GM23338 (cell line): ENCODE results near the gene AHCYL1. TPM values are rescaled to one million over a fixed set of nuclear protein-coding genes. Genes with fewer than 3 reads are reported as not detected.

Experiments
- ATAC-seq: fragments of 200-7000 bp; cut with Tn5 transposase; 3 replicates; pipeline ENCODE4 v1.9.1; 2020
- DNase-seq: peaks from one replicate; pipeline ENCODE4 v3.0.0-alpha.2; 2015; ENCODE audit warnings: low spot score
- H2AFZ ChIP-seq: fragments of 200-600 bp; sonication (generic); 2 replicates; pipeline ENCODE4 v1.8.0; 2016; ENCODE audit warnings: antibody characterized with exemption, mild to moderate bottlenecking, moderate library complexity
- H3F3A ChIP-seq: fragments of 200-600 bp; sonication (generic); replicated peaks from 2 replicates; pipeline ENCODE4 v1.8.0; 2017; ENCODE audit warnings: antibody characterized with exemption, mixed run types, low read depth
- H3K27ac ChIP-seq: fragments of 200-600 bp; sonication (generic); 2 replicates; pipeline ENCODE4 v1.6.1; 2016; ENCODE audit warnings: low read depth
- H3K27me3 ChIP-seq: fragments of 200-600 bp; sonication (generic); 2 replicates; pipeline ENCODE4 v1.8.0; 2016; ENCODE audit warnings: mild to moderate bottlenecking, mixed run types, moderate library complexity; ENCODE audit not compliant: insufficient read depth
- H3K36me3 ChIP-seq: fragments of 200-600 bp; sonication (generic); 2 replicates; pipeline ENCODE4 v1.8.0; 2016; ENCODE audit warnings: mild to moderate bottlenecking; ENCODE audit not compliant: insufficient read depth
- H3K4me1 ChIP-seq: fragments of 200-600 bp; sonication (generic); 2 replicates; pipeline ENCODE4 v1.8.0; 2016; ENCODE audit warnings: mild to moderate bottlenecking, moderate library complexity; ENCODE audit not compliant: insufficient read depth
- H3K4me2 ChIP-seq: fragments of 200-600 bp; sonication (generic); 2 replicates; pipeline ENCODE4 v1.7.1; 2017; ENCODE audit warnings: mixed run types
- H3K4me3 ChIP-seq: fragments of 200-600 bp; sonication (generic); 2 replicates; pipeline ENCODE4 v1.6.1; 2016; ENCODE audit warnings: mixed run types
- H3K79me2 ChIP-seq: fragments of 200-600 bp; sonication (generic); replicated peaks from 2 replicates; pipeline ENCODE4 v1.8.0; 2017; ENCODE audit warnings: mild to moderate bottlenecking; ENCODE audit not compliant: insufficient read depth
- H3K9me2 ChIP-seq: fragments of 200-600 bp; sonication (generic); 2 replicates; pipeline ENCODE4 v1.8.0; 2017; ENCODE audit not compliant: insufficient read depth
- H4K20me1 ChIP-seq: fragments of 200-600 bp; sonication (generic); replicated peaks from 2 replicates; pipeline ENCODE4 v1.8.0; 2017; ENCODE audit warnings: mild to moderate bottlenecking; ENCODE audit not compliant: insufficient read depth
- H3K27ac Mint-ChIP-seq: 2 replicates; pipeline ENCODE4 v1.8.0; 2020; ENCODE audit warnings: inconsistent platforms, mild to moderate bottlenecking, moderate library complexity, mixed read lengths
- H3K27me3 Mint-ChIP-seq: 3 replicates; pipeline ENCODE4 v1.8.0; 2022; ENCODE audit warnings: low read depth, mild to moderate bottlenecking, moderate library complexity, mixed read lengths, inconsistent platforms; ENCODE audit not compliant: insufficient read depth, poor library complexity
- H3K36me3 Mint-ChIP-seq: 3 replicates; pipeline ENCODE4 v1.8.0; 2021; ENCODE audit warnings: low read depth, mild to moderate bottlenecking, inconsistent platforms, moderate library complexity, mixed read lengths
- H3K4me1 Mint-ChIP-seq: 3 replicates; pipeline ENCODE4 v1.8.0; 2020; ENCODE audit warnings: mild to moderate bottlenecking, inconsistent platforms, mixed read lengths
- H3K4me3 Mint-ChIP-seq: 3 replicates; pipeline ENCODE4 v1.8.0; 2021; ENCODE audit warnings: moderate library complexity, mild to moderate bottlenecking, inconsistent platforms, mixed read lengths
- H3K9me3 Mint-ChIP-seq: 3 replicates; pipeline ENCODE4 v1.8.0; 2020; ENCODE audit warnings: moderate library complexity, mild to moderate bottlenecking, inconsistent platforms, mixed read lengths
- CREB1 ChIP-seq: fragments of 250-450 bp; sonication (Bioruptor Pico); IDR thresholded peaks from 2 replicates; pipeline ENCODE4 v1.5.0; 2020; ENCODE audit warnings: low read depth, mild to moderate bottlenecking, moderate library complexity
- ETS1 ChIP-seq: IDR thresholded peaks from 2 replicates; pipeline ENCODE4 v1.6.1; 2016; ENCODE audit warnings: antibody characterized with exemption
- EZH2 ChIP-seq: fragments of 200-600 bp; sonication (generic); IDR thresholded peaks from one replicate; pipeline ENCODE4 v1.8.0; 2017; ENCODE audit warnings: antibody characterized with exemption, mild to moderate bottlenecking, low read depth; ENCODE audit not compliant: unreplicated experiment
- EZH2phosphoT487 ChIP-seq: fragments of 200-600 bp; sonication (generic); IDR thresholded peaks from one replicate; pipeline ENCODE4 v1.8.1; 2018; ENCODE audit warnings: antibody characterized with exemption; ENCODE audit not compliant: unreplicated experiment
- NANOG ChIP-seq: IDR thresholded peaks from 2 replicates; pipeline ENCODE4 v1.6.1; 2016; ENCODE audit warnings: antibody characterized with exemption, borderline replicate concordance
- POLR2AphosphoS5 ChIP-seq: IDR thresholded peaks from 2 replicates; pipeline ENCODE4 v1.6.1; 2016; ENCODE audit warnings: antibody characterized with exemption, low read depth
- REST ChIP-seq: IDR thresholded peaks from one replicate; pipeline ENCODE4 v1.6.1; 2018; ENCODE audit warnings: antibody characterized with exemption; ENCODE audit not compliant: unreplicated experiment
- STAT1 ChIP-seq: IDR thresholded peaks from one replicate; pipeline ENCODE4 v1.6.1; 2016; ENCODE audit warnings: antibody characterized with exemption; ENCODE audit not compliant: unreplicated experiment
- ZNF114 ChIP-seq: fragments of 250-450 bp; sonication (Bioruptor Pico); IDR thresholded peaks from 2 replicates; pipeline ENCODE4 v1.5.0; 2020; ENCODE audit warnings: mild to moderate bottlenecking, moderate library complexity
- ZNF331 ChIP-seq: fragments of 250-450 bp; sonication (Bioruptor Pico); IDR thresholded peaks from 2 replicates; pipeline ENCODE4 v1.5.0; 2020; ENCODE audit warnings: low read depth, mild to moderate bottlenecking, moderate library complexity
- ZNF462 ChIP-seq: fragments of 250-450 bp; sonication (Bioruptor Pico); IDR thresholded peaks from 2 replicates; pipeline ENCODE4 v1.5.0; 2020; ENCODE audit warnings: mild to moderate bottlenecking, moderate library complexity
- polyA plus RNA-seq: library from polyadenylated mRNA; unstranded; fragments of >200 nt; fragmentation: Nextera tagmentation; extraction: Ambion mirVana; gene quantifications from 2 replicates; pipeline ENCODE4 v1.2.1, GENCODE V29; 2016
- total RNA-seq: library from RNA; depleted of rRNA; stranded (reverse); fragments of >200 nt; shearing (Covaris generic); gene quantifications from 2 replicates; pipeline ENCODE4 v1.2.3, GENCODE V29; 2014

The AHCYL1 gene
- total and polyA plus RNA-seq, 2 experiments from 2014 or later, result 63.3 to 70.0 TPM

- Histone ChIP-seq H3K4me1 (no peaks in the 10 kb centered on the region), H4K20me1 (peaks cover 10% of the 10 kb centered on the region; the same call in 1 of the 2 replicates), H3K79me2 (no peaks in the 10 kb centered on the region), H3K27ac (no peak overlapping the region), H3K27me3 (no peaks in the 10 kb centered on the region), H3K36me3 (peaks cover 46% of the 10 kb centered on the region), H2AFZ (no peak overlapping the region), H3K9me2 (no peaks in the 10 kb centered on the region), H3K4me3 (no peak overlapping the region), H3K4me2 (no peak overlapping the region), H3F3A (no peaks in the 10 kb centered on the region)
- Mint-ChIP-seq H3K36me3 (peaks cover 90% of the 10 kb centered on the region), H3K9me3 (no peaks in the 10 kb centered on the region), H3K27me3 (peaks cover 5% of the 10 kb centered on the region), H3K4me1 (no peaks in the 10 kb centered on the region), H3K27ac (no peak overlapping the region), H3K4me3 (no peak overlapping the region)
- no peak for DNase-seq
- ATAC-seq, result no peak
- TF ChIP-seq EZH2phosphoT487 (no peak), ETS1 (no peak), EZH2 (no peak), ZNF331 (CRISPR knock-in tag) (no peak), ZNF114 (CRISPR knock-in tag) (no peak), CREB1 (CRISPR knock-in tag) (no peak), NANOG (no peak), REST (no peak), POLR2AphosphoS5 (no peak), ZNF462 (CRISPR knock-in tag) (no peak), STAT1 (no peak)
Observed at GRCh38 chr1:110050602-110051261, 66.2 kb downstream of the AHCYL1 start.
